ENCODE data around the gene ETFRF1. TPM values are rescaled to one million over a fixed set of nuclear protein-coding genes. Genes with fewer than 3 reads are reported as not detected.

Gene ETFRF1, protein sequence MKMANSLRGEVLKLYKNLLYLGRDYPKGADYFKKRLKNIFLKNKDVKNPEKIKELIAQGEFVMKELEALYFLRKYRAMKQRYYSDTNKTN
- 26.2 TPM for polyA plus RNA-seq (2013, experiment 1 of 2)
- polyA plus RNA-seq (2013, experiment 2 of 2) = 26.9 TPM

DNA sequence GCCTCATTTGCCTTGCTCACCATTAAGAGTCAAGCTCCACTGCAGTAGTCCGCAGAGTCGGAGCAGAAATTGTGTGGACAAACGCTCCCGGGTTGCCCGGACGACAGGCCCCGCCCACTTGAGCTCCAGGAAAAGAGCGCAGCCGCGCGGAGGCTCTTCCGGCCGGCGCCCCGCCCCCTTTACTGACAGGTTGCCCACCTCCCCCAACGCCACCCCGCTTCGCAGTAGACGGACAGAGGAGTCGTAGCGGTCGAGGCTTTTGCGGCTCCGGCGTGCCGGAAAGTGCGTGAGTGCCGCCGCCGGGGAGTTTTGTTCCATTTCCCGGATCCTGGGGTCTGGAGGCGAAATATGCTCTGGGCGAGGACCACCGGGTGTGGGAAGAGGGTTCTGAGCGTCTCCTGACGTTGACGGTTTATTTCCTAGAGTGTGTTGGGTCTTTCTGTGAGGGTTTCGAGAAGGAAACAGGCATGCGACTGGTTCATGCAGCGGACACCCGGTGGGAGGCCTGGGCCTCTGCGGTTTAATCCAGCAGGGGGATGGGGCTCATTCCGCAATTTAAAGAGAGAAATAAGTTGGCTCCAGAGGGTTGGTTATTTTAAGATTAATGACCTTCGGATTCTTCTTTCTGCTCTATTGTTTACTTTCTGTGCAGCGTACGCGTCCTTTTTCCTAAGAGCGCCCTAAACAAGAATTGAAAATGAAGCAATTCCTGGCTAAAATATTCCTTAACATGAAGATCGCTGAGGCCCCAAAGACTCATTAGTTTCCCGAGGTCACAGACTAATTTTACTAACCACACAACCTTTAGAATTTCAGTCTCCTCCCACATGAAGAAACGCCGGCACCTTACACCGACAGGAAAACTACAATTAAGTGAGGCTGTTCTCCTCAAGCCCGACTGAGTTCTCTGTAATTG, at the start of gene ETFRF1, which contains the start of gene DNAI7:
Gene ETFRF1 (plus strand): TSS at position 182 of the 916 bp plus-strand sequence. CDS start 8,720 bp downstream, outside the sequence.
Gene DNAI7 (minus strand): TSS at position 105 of the 916 bp plus-strand sequence. CDS start 82 bp downstream, at position 23.
- Histone ChIP-seq H3K9ac (ENCODE audit: low read length) (peak within 1 kb of the TSS; percentile 99), H3K27ac (ENCODE audit: low read length, poor library complexity, severe bottlenecking) (peak within 1 kb of the TSS; percentile 88)

DNA sequence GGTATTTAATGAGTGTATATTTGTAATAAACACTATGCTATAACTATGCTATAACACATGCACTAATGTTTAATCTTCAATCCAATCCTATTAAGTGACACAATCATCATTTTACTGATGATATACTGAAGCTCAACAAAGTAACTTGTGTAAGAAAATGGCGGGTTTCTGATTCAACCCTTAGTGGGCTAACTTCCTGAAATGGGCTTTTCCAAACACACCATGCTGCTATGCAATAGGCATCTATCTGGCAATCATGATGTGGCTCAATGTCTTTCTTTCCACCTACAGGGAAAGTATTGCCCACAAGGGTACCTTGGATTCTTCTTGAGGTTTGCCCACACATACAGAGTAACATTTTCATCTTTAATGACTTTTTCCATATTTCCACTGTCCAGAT, 48.4 kb upstream of the ETFRF1 start:
- Histone ChIP-seq H3K18ac (ENCODE audit: low read depth in 1 of 2, low read length in 2 of 2) (no peak overlapping the region), H3K9ac (ENCODE audit: low read length) (no peak overlapping the region), H2BK12ac (ENCODE audit: low read length in 2 of 2) (no peak overlapping the region), H3K79me1 (replicated peaks; ENCODE audit: low read length, poor library complexity, severe bottlenecking) (no peaks in the 10 kb centered on the region), H4K91ac (ENCODE audit: low read length) (no peak overlapping the region), H3K4me3 (ENCODE audit: insufficient read depth in 1 of 2, low read depth in 1 of 2, low read length in 2 of 2) (no peak overlapping the region), H3K27ac (ENCODE audit: low read length, poor library complexity, severe bottlenecking) (no peak overlapping the region), H3K23ac (ENCODE audit: low read length in 2 of 2) (no peak overlapping the region), H3K14ac (ENCODE audit: low read length in 2 of 2) (no peak overlapping the region), H3K9me3 (ENCODE audit: control insufficient read depth, low read length) (no peaks in the 10 kb centered on the region), H3K36me3 (ENCODE audit: control insufficient read depth in 1 of 2, insufficient read depth in 2 of 2, low read depth in 1 of 2, low read length in 2 of 2) (no peaks in the 10 kb centered on the region), H3K4ac (ENCODE audit: low read depth in 1 of 2, low read length in 2 of 2) (no peak overlapping the region), H2BK5ac (ENCODE audit: low read depth, low read length, poor library complexity, severe bottlenecking) (no peak overlapping the region), H2AFZ (ENCODE audit: low read depth, low read length) (no peak overlapping the region), H3K4me1 (ENCODE audit: control insufficient read depth, insufficient read depth, low read depth, low read length) (no peaks in the 10 kb centered on the region), H2BK120ac (ENCODE audit: low read depth, low read length) (no peak overlapping the region), H3K27me3 (ENCODE audit: control insufficient read depth in 1 of 2, insufficient read depth in 1 of 2, low read length in 2 of 2) (no peaks in the 10 kb centered on the region), H2BK15ac (ENCODE audit: low read depth, poor library complexity, severe bottlenecking) (no peak overlapping the region), H3K4me2 (ENCODE audit: low read length, poor library complexity, severe bottlenecking) (no peak overlapping the region), H4K8ac (ENCODE audit: low read length) (no peak overlapping the region), H2AK5ac (ENCODE audit: low read length, severe bottlenecking) (no peak overlapping the region)
- DNase-seq = no peak
- 100% methylated on average over 1 of the region's 1 CpG for WGBS

More for the DNA sequence above, at the start of gene ETFRF1, which contains the start of gene DNAI7:
- H2AK5ac ChIP-seq (ENCODE audit: low read length, severe bottlenecking) = no peak within 1 kb of the TSS
- no peak within 1 kb of the TSS for H4K91ac ChIP-seq (ENCODE audit: low read length)
- H3K4me3 ChIP-seq (ENCODE audit: insufficient read depth in 1 of 2, low read depth in 1 of 2, low read length in 2 of 2) = peak within 1 kb of the TSS; percentile 57 to 94
- no peak within 1 kb of the TSS for H3K14ac ChIP-seq (ENCODE audit: low read length in 2 of 2)
- WGBS = under 1% methylated on average over 53 of the region's 54 CpGs
- H3K79me1 ChIP-seq (replicated peaks; ENCODE audit: low read length, poor library complexity, severe bottlenecking) = peaks cover 15% of the 10 kb centered on the region
- H3K9me3 ChIP-seq (ENCODE audit: control insufficient read depth, low read length) = no peaks in the 10 kb centered on the region
- H3K4me1 ChIP-seq (ENCODE audit: control insufficient read depth, insufficient read depth, low read depth, low read length) = peaks cover 4% of the 10 kb centered on the region
- H2BK12ac ChIP-seq (ENCODE audit: low read length in 2 of 2) = no peak within 1 kb of the TSS
- no peaks in the 10 kb centered on the region for H3K36me3 ChIP-seq (ENCODE audit: control insufficient read depth in 1 of 2, insufficient read depth in 2 of 2, low read depth in 1 of 2, low read length in 2 of 2)
- peak within 1 kb of the TSS; percentile 84 for H3K4me2 ChIP-seq (ENCODE audit: low read length, poor library complexity, severe bottlenecking)
- H2AFZ ChIP-seq (ENCODE audit: low read depth, low read length) = peak within 1 kb of the TSS; percentile 21
- H2BK120ac ChIP-seq (ENCODE audit: low read depth, low read length) = no peak within 1 kb of the TSS
- peak; percentile 97 for DNase-seq
- no peaks in the 10 kb centered on the region for H3K27me3 ChIP-seq (ENCODE audit: control insufficient read depth in 1 of 2, insufficient read depth in 1 of 2, low read length in 2 of 2)
- H4K8ac ChIP-seq (ENCODE audit: low read length) = peak within 1 kb of the TSS; percentile 19
- peak within 1 kb of the TSS; percentile 4 to 93 for H3K18ac ChIP-seq (ENCODE audit: low read depth in 1 of 2, low read length in 2 of 2)
- no peak within 1 kb of the TSS for H3K4ac ChIP-seq (ENCODE audit: low read depth in 1 of 2, low read length in 2 of 2)
- no peak within 1 kb of the TSS for H3K23ac ChIP-seq (ENCODE audit: low read length in 2 of 2)
- H2BK15ac ChIP-seq (ENCODE audit: low read depth, poor library complexity, severe bottlenecking) = peak within 1 kb of the TSS; percentile 2
- no peak within 1 kb of the TSS for H2BK5ac ChIP-seq (ENCODE audit: low read depth, low read length, poor library complexity, severe bottlenecking)

DNA sequence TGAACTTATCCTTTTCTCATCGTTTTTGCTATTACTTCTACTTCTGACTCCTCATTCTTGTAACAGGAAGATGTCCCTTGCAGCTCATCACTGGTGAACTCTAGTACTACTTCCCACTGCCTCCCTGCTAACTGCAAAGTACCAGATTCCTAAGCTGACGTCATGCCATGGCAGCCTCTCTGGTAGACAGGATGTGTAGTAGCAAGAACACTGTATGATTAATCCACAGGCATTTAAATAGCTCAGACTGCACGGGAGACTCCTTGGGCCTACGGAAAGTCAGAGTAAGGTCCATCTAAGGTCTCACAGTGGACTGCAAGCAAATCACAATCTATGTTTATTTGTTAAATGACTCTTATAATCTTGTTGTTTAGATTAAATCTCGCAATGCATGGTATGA, 43.6 kb upstream of the ETFRF1 start:
- H3K36me3 ChIP-seq (ENCODE audit: control insufficient read depth in 1 of 2, insufficient read depth in 2 of 2, low read depth in 1 of 2, low read length in 2 of 2) = no peaks in the 10 kb centered on the region
- no peak overlapping the region for H2AK5ac ChIP-seq (ENCODE audit: low read length, severe bottlenecking)
- H3K79me1 ChIP-seq (replicated peaks; ENCODE audit: low read length, poor library complexity, severe bottlenecking) = no peaks in the 10 kb centered on the region
- no peak overlapping the region for H4K8ac ChIP-seq (ENCODE audit: low read length)
- WGBS = 3% methylated on average over 4 of the region's 5 CpGs
- peak overlapping the region; percentile 48 for H3K9ac ChIP-seq (ENCODE audit: low read length)
- peak overlapping the region; percentile 4 for H3K27ac ChIP-seq (ENCODE audit: low read length, poor library complexity, severe bottlenecking)
- H3K4ac ChIP-seq (ENCODE audit: low read depth in 1 of 2, low read length in 2 of 2) = no peak overlapping the region
- no peaks in the 10 kb centered on the region for H3K4me1 ChIP-seq (ENCODE audit: control insufficient read depth, insufficient read depth, low read depth, low read length)
- H2AFZ ChIP-seq (ENCODE audit: low read depth, low read length) = no peak overlapping the region
- no peak overlapping the region for H2BK15ac ChIP-seq (ENCODE audit: low read depth, poor library complexity, severe bottlenecking)
- H4K91ac ChIP-seq (ENCODE audit: low read length) = no peak overlapping the region
- no peak overlapping the region for H3K18ac ChIP-seq (ENCODE audit: low read depth in 1 of 2, low read length in 2 of 2)
- H3K4me2 ChIP-seq (ENCODE audit: low read length, poor library complexity, severe bottlenecking) = no peak overlapping the region
- H3K9me3 ChIP-seq (ENCODE audit: control insufficient read depth, low read length) = no peaks in the 10 kb centered on the region
- peak; percentile 98 for DNase-seq
- no peak overlapping the region for H2BK12ac ChIP-seq (ENCODE audit: low read length in 2 of 2)
- H3K4me3 ChIP-seq (ENCODE audit: insufficient read depth in 1 of 2, low read depth in 1 of 2, low read length in 2 of 2) = no peak overlapping the region
- no peaks in the 10 kb centered on the region for H3K27me3 ChIP-seq (ENCODE audit: control insufficient read depth in 1 of 2, insufficient read depth in 1 of 2, low read length in 2 of 2)
- H3K23ac ChIP-seq (ENCODE audit: low read length in 2 of 2) = no peak overlapping the region
- no peak overlapping the region for H2BK5ac ChIP-seq (ENCODE audit: low read depth, low read length, poor library complexity, severe bottlenecking)
- no peak overlapping the region for H3K14ac ChIP-seq (ENCODE audit: low read length in 2 of 2)
- H2BK120ac ChIP-seq (ENCODE audit: low read depth, low read length) = no peak overlapping the region

DNA sequence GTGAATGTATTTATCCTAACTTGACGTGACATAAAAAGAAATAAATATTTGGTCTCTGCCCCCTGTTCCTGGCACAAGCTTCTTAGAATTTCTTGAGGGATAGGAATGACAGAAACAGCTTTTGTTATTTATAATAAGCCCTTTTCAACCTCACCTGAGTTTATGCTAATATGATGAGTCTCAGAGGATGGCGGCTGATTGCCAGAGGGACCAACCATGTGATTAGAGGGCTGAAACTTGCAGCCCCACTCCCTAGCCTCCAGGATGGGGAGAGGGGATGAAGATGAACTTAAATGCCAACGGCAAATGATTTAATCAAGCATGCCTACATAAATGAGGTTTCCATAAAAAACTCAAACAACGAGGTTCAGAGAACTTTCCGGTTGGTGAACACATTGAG, 43.0 kb upstream of the ETFRF1 start:
- H2BK12ac ChIP-seq (ENCODE audit: low read length in 2 of 2) = no peak overlapping the region
- H3K36me3 ChIP-seq (ENCODE audit: control insufficient read depth in 1 of 2, insufficient read depth in 2 of 2, low read depth in 1 of 2, low read length in 2 of 2) = no peaks in the 10 kb centered on the region
- no peaks in the 10 kb centered on the region for H3K79me1 ChIP-seq (replicated peaks; ENCODE audit: low read length, poor library complexity, severe bottlenecking)
- 56% methylated on average over 2 of the region's 5 CpGs for WGBS
- no peak overlapping the region for H3K14ac ChIP-seq (ENCODE audit: low read length in 2 of 2)
- no peak overlapping the region for H3K4me3 ChIP-seq (ENCODE audit: insufficient read depth in 1 of 2, low read depth in 1 of 2, low read length in 2 of 2)
- no peaks in the 10 kb centered on the region for H3K4me1 ChIP-seq (ENCODE audit: control insufficient read depth, insufficient read depth, low read depth, low read length)
- H2BK120ac ChIP-seq (ENCODE audit: low read depth, low read length) = no peak overlapping the region
- no peak overlapping the region for H3K4me2 ChIP-seq (ENCODE audit: low read length, poor library complexity, severe bottlenecking)
- no peak overlapping the region for H2AFZ ChIP-seq (ENCODE audit: low read depth, low read length)
- no peaks in the 10 kb centered on the region for H3K27me3 ChIP-seq (ENCODE audit: control insufficient read depth in 1 of 2, insufficient read depth in 1 of 2, low read length in 2 of 2)
- no peak overlapping the region for H4K91ac ChIP-seq (ENCODE audit: low read length)
- no peak overlapping the region for H2BK5ac ChIP-seq (ENCODE audit: low read depth, low read length, poor library complexity, severe bottlenecking)
- no peak overlapping the region for H4K8ac ChIP-seq (ENCODE audit: low read length)
- H2AK5ac ChIP-seq (ENCODE audit: low read length, severe bottlenecking) = no peak overlapping the region
- peak overlapping the region; percentile 48 for H3K9ac ChIP-seq (ENCODE audit: low read length)
- peak overlapping the region in 1 of 2 experiments; percentile 19 for H3K4ac ChIP-seq (ENCODE audit: low read depth in 1 of 2, low read length in 2 of 2)
- H3K23ac ChIP-seq (ENCODE audit: low read length in 2 of 2) = no peak overlapping the region
- H2BK15ac ChIP-seq (ENCODE audit: low read depth, poor library complexity, severe bottlenecking) = no peak overlapping the region
- H3K9me3 ChIP-seq (ENCODE audit: control insufficient read depth, low read length) = no peaks in the 10 kb centered on the region
- no peak overlapping the region for H3K27ac ChIP-seq (ENCODE audit: low read length, poor library complexity, severe bottlenecking)
- no peak for DNase-seq
- peak overlapping the region in 1 of 2 experiments; percentile 7 for H3K18ac ChIP-seq (ENCODE audit: low read depth in 1 of 2, low read length in 2 of 2)

Data from mesenchymal stem cell (in vitro differentiated cells and primary cell).